Pulmonary artery endothelial cell (primary cell): ENCODE data around the gene GYS2. TPM values are rescaled to one million over a fixed set of nuclear protein-coding genes. Genes with fewer than 3 reads are reported as not detected.

Source experiments
- DNase-seq: peaks from one replicate; pipeline ENCODE4 v3.0.0-alpha.2; 2011; ENCODE audit warnings: low read depth, low spot score
- total RNA-seq: library from RNA; depleted of rRNA; stranded (reverse); fragments of >200 nt; gene quantifications from 2 replicates; pipeline ENCODE4 v1.2.3, GENCODE V29; 2014

Gene GYS2
- total RNA-seq, 1 donor from 2014 or later: not detected

DNA sequence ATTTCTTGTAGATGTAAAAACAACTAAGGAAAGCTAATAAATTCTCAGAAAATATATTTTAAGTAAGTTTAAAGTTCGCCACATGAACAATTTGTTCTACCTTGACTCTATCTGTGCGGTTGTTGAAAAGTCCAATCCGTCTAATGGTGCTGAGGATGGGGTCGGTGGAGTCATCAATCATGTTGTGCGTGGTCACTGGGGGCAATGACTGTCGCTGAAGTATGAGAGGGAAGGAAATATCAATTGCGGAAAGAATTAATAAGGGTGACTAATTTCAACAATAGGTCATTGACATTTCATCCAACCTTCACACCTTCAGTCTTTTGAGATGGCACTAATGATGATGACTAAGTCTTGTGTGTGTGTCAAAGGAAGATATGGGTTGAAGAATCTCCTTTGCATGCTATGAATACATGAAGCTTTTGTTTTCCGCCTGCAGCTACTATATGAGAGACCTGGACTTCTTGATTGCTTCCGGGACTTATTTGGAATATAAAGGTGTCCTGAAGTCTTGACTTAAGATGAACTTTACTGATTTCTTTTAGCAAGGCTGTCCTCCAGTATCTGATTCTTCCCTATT is 46.5 kb downstream of the GYS2 start:
- DNase-seq: no peak

DNA sequence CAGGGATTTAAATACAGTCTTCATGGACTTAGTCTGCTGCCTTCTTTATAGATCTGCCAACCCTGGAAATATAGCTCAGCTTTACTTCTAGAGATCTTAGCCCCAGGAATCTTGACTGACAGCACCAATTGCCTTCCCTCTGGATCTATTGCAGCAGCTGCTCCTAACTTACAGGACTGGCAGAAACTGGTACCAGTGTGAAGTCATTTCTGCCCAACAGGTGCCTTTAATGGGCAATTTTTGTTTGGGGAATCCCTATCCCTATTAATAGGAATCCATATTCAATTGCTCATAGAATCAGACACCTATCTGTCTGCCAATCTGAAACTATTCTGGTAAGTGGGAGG is 51.3 kb downstream of the GYS2 start:
- DNase-seq: no peak

- no peak for DNase-seq
These were observed 51.9 kb downstream of the GYS2 start for GRCh38 chr12:21552635-21553328.

GRCh38 chr12:21551841-21552465 is 52.7 kb downstream of the GYS2 start:
- DNase-seq: no peak

DNA sequence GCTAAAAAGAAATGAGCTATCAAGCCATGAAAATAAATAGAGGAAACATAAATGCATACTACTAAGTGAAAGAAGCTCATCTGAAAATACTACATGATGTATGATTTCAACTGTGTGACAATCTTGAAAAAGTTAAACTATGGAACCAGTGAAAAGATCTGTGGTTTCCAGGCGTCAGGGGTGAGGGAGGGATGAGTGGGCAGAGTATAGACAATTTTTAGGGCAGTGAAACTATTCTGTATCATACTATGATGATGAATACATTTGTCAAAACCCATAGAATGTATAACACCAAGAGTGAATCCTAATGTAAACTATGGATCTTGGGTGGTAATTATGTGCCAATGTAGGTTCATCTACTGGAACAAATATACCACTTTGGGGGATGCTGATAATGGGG is 57.2 kb downstream of the GYS2 start:
- DNase-seq: no peak

DNA sequence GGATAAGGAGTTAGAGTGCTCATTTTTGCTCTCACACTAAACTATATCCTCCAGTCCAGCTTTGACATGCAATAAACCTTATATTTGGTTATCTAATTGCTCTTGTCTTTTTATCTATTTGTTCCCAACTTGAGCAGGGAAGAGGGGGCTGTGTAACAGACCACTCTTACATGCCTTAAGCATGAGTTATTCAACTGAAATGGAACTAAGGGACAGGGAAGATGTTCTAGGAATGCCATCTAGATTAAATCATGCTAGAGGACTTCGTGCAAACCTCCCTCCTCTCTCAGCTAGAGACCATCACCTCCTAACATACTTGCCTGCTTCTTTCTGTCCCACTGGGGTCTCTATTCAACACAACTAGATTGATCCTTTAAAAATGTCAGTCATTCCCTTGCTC is 57.9 kb downstream of the GYS2 start:
- DNase-seq: no peak

- DNase-seq: no peak
These were observed 59.1 kb downstream of the GYS2 start for GRCh38 chr12:21545557-21545956.

DNA sequence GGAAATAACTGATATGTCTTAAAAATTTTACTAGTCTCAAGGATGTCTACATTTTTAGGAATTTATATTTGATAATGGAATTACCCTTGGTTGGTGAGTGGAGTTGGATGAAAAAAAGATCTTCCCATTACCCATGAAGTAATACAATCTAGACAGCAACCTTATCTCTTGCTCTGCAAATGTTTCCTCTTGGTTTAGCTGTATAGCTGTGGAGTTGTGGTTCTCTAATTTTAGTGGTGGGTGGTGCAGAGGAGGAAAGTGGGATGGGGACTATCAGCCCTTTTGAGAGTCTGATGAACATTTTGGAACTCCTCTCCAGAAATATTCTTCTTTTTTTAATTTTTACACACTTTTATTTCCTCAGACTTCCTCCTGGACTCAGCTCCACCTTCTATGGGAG is 61.5 kb downstream of the GYS2 start:
- DNase-seq: no peak

DNA sequence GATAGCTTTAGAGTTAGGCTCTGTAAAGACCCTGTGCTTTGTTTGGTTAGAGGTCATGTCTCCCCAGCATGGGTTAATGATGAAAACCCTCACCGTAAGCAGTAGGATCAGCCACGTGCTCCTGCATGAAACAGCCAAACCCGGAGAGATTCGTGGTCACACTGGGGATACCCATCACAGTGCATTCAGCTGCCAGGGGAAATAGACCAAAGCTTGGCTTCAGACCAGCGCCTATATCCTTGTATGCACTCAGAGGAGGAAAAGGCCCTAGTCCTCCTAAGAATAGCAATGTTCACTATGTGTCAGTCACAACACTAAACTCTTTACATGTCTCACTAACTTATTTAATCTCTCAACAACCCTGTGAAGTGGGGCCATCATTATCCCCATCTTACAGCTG is 62.2 kb downstream of the GYS2 start:
- DNase-seq: no peak

DNA sequence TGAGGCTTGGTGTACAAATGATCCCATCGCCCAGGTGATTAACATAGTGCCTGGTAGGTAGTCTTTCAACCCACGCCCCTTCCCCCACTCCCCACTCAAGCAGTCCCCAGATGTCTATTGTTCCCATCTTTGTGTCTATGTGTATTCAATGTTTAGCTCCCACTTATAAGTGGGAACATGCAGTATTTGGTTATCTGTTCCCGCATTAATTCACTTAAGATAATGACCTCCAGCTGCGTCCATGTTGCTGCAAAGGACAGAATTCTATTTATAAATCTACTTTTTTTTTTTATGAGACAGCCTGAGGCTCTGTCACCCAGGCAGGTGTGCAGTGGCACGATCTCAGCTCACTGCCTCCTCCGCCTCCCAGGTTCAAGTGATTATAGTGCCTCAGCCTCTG is 62.9 kb downstream of the GYS2 start:
- DNase-seq: no peak

GRCh38 chr12:21539797-21540196 is 64.8 kb downstream of the GYS2 start:
- no peak for DNase-seq

- no peak for DNase-seq
These were observed 66.5 kb downstream of the GYS2 start for GRCh38 chr12:21538061-21538653.

- no peak for DNase-seq
These were observed 75.2 kb downstream of the GYS2 start for GRCh38 chr12:21529456-21529855.

GRCh38 chr12:21528953-21529352 is 75.7 kb downstream of the GYS2 start:
- DNase-seq: no peak

DNA sequence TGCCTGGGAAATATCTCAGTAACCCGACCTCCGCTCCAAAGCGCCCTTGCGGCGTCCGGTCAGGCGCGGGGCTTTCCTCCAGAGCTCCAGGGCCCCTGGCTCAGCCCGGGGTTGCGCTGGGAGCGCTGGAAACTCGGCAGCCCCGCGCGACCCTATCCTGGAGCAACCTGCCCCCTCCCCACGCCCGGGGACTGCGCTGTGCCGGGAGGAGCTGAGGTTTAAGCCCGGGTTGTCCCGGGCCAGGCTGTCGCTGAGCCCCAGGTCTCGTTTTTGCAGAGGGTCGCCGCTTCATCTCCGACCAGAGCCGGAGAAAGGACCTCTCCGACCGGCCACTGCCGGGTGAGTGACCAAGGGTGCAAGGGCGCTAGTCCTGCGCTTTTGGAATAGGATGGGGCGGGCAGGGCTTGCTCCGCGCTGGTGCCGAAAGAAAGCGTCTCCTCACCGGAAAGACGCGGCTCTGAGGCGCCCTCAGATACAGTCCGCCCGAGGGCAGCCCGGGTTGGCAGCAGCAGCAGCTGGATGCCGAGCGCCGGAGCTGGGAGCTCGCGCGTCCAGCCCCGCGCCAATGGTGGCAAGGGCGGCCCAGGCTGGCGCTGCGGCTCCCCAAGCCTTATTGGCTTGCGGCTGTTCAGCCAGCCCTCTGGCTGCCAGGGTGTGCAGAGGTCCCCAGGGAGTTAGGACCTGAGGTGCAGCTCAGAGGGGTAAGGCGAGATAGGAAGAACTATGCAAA is 77.0 kb downstream of the GYS2 start:
- no peak for DNase-seq

GRCh38 chr12:21526721-21527345 is 77.8 kb downstream of the GYS2 start:
- DNase-seq: no peak

- DNase-seq: no peak
These were observed 78.6 kb downstream of the GYS2 start, which contains the start of gene SPX for GRCh38 chr12:21526053-21526452. Gene SPX, plus strand, starts transcription at chr12:21526296. Its CDS starts 177 bp downstream, at chr12:21526473.

DNA sequence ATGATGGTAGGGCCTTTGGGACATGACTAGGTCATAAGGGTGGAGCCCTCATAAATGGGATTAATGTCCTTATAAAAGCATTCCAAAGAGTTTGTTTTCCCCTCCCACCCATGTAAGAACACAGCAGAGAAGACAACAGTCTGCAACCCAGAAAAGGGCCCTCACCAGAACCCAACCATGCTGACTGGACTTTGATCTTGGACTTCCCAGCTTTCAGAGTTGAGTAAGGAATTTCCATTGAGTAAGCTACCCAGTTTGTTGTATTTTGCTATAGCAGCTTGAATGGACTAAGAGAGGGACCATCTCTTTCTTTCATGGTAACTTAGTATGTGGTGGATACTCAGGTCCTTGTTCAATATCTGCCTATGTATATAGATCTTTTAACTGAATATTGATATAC is 81.5 kb downstream of the GYS2 start:
- no peak for DNase-seq

- DNase-seq: no peak
These were observed 83.1 kb downstream of the GYS2 start for GRCh38 chr12:21521541-21521940.

DNA sequence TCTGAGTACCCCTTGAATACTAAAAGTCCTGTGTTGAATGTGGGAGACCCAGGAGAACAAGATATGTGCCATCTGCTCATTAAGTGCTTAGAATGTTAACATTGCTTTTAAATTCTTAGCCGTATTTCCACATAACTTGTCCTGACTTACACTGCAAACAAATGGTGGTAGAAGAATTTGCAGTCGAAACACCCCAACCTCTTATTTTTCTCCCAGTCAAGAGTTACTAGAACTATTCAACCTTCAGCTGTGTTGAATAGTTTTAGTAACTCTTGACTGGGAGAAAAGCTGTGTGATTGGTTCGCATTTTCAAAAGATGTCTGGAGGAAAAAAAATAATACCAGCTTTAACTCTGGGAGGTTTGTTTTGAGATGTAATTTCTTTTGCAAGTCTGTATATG is 86.2 kb downstream of the GYS2 start:
- DNase-seq: no peak

- no peak for DNase-seq
These were observed 88.4 kb downstream of the GYS2 start for GRCh38 chr12:21516281-21516680.

- no peak for DNase-seq
These were observed 94.9 kb downstream of the GYS2 start for GRCh38 chr12:21509768-21510167.
